Left colon (tissue), 2 donors: ENCODE results near the gene HBM. TPM values are rescaled to one million over a fixed set of nuclear protein-coding genes. Genes with fewer than 3 reads are reported as not detected.
"Not testable (repeated sequence)": the region's sequence is repeated elsewhere in the genome, so short reads cannot be mapped to it uniquely, and the experiment has no call there.

Experiments used
- ATAC-seq: fragments of 200-7000 bp; cut with Tn5 transposase; one replicate; pipeline ENCODE4 v1.9.1; 2020; ENCODE audit warnings: mild to moderate bottlenecking, moderate library complexity
- DNase-seq, 2 donors: peaks; one replicate each; pipeline ENCODE4 v3.0.0-alpha.2; 2020
- intact Hi-C, 2 donors: fragments of 100-400 bp; cut with DNase I in 1 of 2; cut with micrococcal nuclease in 1 of 2; formaldehyde crosslinking; loops; one replicate each; pipeline versions ENCODE4 v1.11.2 to v1.14.0; 2022; cut with DNase I, micrococcal nuclease
- total RNA-seq, 2 donors: library from RNA; stranded (reverse); fragmentation: NEBNext Ultra II Directional; extraction: Animal tissue kit (Norgen Biotek cat#: 25700); gene quantifications; one replicate each; pipeline ENCODE4 v1.2.1, GENCODE V29; 2021
- donor health status: DM: no; HTN: no; CAD: no.
- donor health status: DM: yes; HTN: yes; CAD: no.

Gene HBM
- total RNA-seq, 2 donors from 2014 or later = not detected

DNA sequence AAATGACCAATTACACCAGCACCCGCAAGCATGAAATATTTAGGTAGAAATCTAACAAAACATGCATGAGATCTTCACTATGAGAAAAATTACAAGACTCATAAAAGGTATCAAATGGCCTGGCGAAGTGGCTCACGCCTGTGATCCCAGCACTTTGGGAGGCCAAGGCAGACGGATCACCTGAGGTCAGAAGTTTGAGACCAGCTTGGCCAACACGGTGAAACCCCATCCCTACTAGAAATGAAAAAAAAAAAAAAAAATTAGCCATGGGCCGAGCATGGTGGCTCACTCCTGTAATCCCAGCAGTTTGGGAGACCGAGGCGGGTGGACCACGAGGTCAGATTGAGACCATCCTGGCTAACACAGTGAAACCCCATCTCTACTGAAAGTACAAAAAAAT lies 38.3 kb downstream of the HBM start:
- ATAC-seq, intact Hi-C loops, DNase-seq: not testable (repeated sequence)

DNA sequence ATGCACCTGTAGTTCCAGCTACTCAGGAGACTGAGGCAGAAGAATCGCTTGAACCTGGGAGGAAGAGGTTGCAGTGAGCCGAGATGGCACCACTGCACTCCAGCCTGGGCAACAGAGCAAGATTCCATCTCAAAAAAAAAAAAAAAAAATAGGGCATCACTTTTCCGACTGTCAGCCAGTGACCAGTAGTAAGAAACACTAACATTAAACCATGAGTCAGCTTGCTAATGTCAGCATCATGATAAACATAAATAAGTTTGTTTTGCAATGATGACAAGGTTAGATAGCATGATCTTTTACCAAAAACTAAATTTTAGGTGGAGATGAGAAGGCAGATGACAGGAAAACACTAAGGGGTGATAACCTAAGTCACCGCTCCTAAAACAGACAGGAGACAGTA lies 43.6 kb downstream of the HBM start:
- DNase-seq, intact Hi-C loops, ATAC-seq: not testable (repeated sequence)

DNA sequence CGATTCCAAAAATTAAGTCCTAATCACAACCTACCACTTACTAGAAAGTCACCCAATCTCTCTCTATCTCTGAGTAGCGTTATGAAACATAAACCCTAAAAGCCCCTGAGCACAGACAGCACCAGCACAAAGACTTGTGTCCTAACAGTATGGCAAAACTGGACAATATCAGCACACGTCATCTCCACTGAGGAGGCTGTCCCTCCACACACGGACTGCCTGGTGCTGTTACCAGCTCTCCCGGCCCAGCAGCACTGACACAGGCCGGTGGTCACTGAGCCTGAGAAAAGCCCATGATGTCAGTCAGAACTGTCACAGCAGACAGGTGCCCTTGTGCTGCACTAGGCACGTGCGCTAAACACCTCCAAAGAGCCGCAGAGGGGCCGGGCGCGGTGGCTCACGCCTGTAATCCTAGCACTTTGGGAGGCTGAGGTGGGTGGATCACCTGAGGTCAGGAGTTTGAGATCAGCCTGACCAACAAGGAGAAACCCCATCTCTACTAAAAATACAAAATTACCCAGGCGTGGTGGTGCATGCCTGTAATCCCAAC lies 45.9 kb downstream of the HBM start:
- DNase-seq, intact Hi-C loops, ATAC-seq: not testable (repeated sequence)

DNA sequence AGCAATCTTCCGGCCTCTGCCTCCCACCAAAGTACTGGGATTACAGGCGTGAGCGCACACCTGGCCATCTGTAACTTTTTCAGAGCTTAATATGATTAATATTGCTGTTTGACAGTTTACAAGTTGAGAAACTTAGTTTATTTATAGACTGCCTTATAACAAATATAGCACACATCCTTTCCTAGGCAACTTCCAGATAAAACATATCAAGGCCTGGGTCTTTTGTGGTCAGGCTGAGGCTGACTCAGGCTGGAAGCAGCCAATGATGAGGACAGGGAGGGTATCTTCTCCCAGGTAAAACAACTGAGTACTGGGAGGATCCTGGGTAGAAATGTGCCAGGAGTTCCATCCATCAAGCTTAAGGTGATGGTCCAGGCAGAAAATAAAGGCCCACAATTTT lies 47.2 kb downstream of the HBM start:
- intact Hi-C loops = no loop called here
- DNase-seq (no peak), ATAC-seq (no peak)

Other genes with a start within 250 kb of the HBM start
- gene POLR3K, start 112.4 kb upstream of the HBM start, total RNA-seq = 10 to 100 TPM; 10.9 to 18.3 TPM
- gene SNRNP25, start 112.2 kb upstream of the HBM start, total RNA-seq = 10 to 100 TPM; 20.7 to 24.7 TPM
- gene RHBDF1, start 93.3 kb upstream of the HBM start, total RNA-seq = 10 to 100 TPM; 35.5 to 36.7 TPM
- 10 to 100 TPM; 31.5 to 36.4 TPM for gene MPG, start 87.8 kb upstream of the HBM start, total RNA-seq
- 10 to 100 TPM; 14.4 to 14.9 TPM for gene NPRL3, start 27.3 kb upstream of the HBM start, total RNA-seq
- gene HBZ, start 13.3 kb upstream of the HBM start, total RNA-seq = not detected
- gene HBA2, start 6.9 kb downstream of the HBM start, total RNA-seq = 10 to 100 TPM in 1 of 2 donors, 1 to 10 TPM in 1; 4.9 to 14.0 TPM
- 10 to 100 TPM in 1 of 2 donors, 1 to 10 TPM in 1; 2.4 to 20.8 TPM for gene HBA1, start 10.7 kb downstream of the HBM start, total RNA-seq
- not detected for gene HBQ1, start 14.5 kb downstream of the HBM start, total RNA-seq
- gene LUC7L, start 63.5 kb downstream of the HBM start, total RNA-seq = 10 to 100 TPM; 46.5 to 48.9 TPM
- 100 to 1,000 TPM; 100 to 135 TPM for gene FAM234A, start 68.8 kb downstream of the HBM start, total RNA-seq
- gene RGS11, start 110.0 kb downstream of the HBM start, total RNA-seq = 1 to 10 TPM; 2.6 to 7.6 TPM
- 1 to 10 TPM; 2.4 to 6.5 TPM for gene ARHGDIG, start 114.6 kb downstream of the HBM start, total RNA-seq
- gene PDIA2, start 117.2 kb downstream of the HBM start, total RNA-seq = 1 to 10 TPM in 1 of 2 donors, under 1 TPM in 1; 0.67 to 2.1 TPM
- 10 to 100 TPM; 32.8 to 38.4 TPM for gene AXIN1, start 186.7 kb downstream of the HBM start, total RNA-seq
- 10 to 100 TPM; 47.7 to 48.2 TPM for gene MRPL28, start 204.6 kb downstream of the HBM start, total RNA-seq
- 100 to 1,000 TPM; 116 to 130 TPM for gene PGAP6, start 216.0 kb downstream of the HBM start, total RNA-seq
- gene NME4, start 231.2 kb downstream of the HBM start, total RNA-seq = 10 to 100 TPM; 38.4 to 39.1 TPM
- 10 to 100 TPM; 60.6 to 61.8 TPM for gene DECR2, start 235.9 kb downstream of the HBM start, total RNA-seq